GM21619 (cell line): ENCODE data around the gene PSEN2.
"Not testable (repeated sequence)": the region's sequence is repeated elsewhere in the genome, so short reads cannot be mapped to it uniquely, and the experiment has no call there.

Experiments used
- ATAC-seq: cut with Tn5 transposase; IDR thresholded peaks from one replicate; pipeline ENCODE4 v1.9.1; 2021; ENCODE audit not compliant: unreplicated experiment

Gene PSEN2

DNA sequence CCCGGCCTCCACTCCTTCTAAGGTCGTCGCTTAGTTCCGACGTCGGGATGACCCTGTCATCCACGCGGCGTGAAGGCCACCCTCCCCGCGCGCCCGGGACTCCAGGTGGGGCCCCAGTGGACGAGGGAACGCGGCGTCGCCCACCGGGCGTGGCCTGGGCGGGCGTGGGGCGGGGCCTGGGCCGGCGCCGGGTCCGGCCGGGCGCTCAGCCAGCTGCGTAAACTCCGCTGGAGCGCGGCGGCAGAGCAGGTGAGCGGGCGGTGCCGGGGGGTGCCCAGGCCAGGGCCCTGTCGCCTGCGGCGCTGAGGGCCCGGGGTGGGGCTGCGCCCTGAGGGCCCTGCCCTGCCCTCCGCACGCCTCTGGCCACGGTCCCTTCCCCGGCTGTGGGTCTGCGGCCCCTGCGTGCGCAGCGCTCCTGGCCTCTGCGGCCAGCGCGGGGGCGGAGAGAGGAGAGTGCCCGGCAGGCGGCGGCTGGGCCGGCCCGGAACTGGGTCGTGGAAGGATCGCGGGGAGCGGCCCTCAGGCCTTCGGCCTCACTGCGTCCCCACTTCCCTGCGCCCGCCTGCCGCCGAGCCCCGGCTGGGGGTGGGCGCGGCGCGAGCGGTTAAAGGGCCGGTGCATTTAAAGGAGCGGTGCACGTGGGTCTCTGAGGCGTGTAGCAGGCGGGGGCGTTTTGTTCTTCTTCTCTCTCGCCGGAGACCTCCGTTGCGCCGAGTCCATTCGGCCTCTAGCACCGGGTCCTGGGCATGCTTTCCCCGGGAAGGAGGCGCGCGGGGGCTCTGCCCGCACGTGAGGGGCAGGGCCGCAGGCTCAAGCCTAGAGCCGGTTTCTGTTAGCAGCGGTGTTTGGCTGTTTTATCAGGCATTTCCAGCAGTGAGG lies at the start of gene PSEN2:
TSS of gene PSEN2 (plus strand) at position 216 of the 879 bp plus-strand sequence. CDS start 11,292 bp downstream, outside the sequence.
- ATAC-seq: peak; percentile 93

DNA sequence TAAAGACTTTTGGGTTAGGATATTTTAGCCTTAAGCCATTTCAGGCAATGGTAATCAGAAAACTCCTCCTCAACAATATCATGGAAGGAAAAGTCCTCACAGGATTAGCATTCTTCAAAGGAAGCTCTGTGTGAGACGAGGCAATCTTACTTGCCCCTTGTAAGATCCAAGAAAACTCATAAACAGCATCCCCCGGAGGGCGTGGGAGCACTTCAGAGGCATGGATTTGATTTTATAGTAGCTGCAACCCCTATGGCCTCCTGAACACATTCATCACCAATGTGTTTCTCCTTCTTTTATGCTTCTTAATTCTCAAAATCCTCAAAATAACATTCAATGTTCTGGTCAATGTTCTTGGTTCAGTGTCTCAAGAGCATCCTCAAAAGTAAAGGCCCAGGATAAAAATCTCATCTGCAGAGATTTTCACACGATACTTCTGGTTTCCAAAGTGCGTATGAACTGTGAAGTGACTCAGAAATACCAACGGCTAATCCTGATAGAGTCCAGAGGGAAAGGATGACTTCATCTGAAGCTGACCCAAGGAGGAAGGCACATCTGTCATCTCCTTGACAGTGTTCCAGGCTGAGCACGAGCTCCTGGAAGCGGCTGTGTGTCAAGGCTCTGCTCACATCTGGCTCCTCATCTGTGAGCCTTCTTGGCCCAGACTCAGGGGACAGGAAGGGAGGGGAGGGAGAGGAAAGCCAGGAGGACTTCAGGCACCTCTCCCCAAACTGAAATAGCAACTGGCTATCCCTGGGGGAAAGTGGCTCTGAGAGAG lies 49.3 kb upstream of the PSEN2 start:
- ATAC-seq: no peak

DNA sequence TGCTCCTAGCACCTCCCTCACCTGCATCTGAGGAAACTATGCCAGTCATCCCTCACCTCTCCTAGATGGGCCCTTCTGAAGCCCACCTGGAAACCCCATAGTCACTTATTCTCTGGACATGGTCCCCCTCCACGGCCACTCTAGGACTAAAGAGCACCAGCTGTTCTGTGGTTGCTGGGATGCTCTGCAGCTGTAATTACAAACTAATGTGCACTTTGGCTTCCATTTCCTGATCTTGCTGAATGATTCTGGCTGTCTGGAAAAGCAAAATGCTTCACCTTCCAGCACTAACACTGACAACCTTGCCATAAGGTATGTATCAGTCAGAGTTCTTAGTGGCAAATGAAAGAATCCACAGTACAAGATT lies 48.7 kb upstream of the PSEN2 start:
- ATAC-seq: no peak

DNA sequence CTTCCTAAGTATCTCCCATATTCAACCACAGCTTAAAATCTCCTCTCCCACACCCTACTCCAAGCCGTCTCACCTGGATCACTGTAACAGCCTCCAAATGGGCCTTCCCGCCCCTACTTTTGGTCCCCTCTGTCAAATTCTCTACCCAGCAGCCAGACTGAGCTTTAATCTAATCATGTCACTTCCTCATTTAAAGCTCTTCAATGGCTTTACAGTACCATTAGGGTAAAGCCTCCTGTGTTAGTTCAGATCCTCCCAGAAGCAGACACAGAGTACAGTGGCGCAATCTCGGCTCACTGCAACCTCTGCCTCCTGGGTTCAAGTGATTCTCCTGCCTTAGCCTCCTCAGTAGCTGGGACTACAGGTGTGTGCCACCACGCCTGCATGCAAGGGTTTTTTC lies 46.8 kb upstream of the PSEN2 start:
- ATAC-seq: no peak

GRCh38 chr1:226825037-226825745 lies 45.2 kb upstream of the PSEN2 start:
- no peak for ATAC-seq

GRCh38 chr1:226825746-226826100 lies 44.7 kb upstream of the PSEN2 start:
- no peak for ATAC-seq

DNA sequence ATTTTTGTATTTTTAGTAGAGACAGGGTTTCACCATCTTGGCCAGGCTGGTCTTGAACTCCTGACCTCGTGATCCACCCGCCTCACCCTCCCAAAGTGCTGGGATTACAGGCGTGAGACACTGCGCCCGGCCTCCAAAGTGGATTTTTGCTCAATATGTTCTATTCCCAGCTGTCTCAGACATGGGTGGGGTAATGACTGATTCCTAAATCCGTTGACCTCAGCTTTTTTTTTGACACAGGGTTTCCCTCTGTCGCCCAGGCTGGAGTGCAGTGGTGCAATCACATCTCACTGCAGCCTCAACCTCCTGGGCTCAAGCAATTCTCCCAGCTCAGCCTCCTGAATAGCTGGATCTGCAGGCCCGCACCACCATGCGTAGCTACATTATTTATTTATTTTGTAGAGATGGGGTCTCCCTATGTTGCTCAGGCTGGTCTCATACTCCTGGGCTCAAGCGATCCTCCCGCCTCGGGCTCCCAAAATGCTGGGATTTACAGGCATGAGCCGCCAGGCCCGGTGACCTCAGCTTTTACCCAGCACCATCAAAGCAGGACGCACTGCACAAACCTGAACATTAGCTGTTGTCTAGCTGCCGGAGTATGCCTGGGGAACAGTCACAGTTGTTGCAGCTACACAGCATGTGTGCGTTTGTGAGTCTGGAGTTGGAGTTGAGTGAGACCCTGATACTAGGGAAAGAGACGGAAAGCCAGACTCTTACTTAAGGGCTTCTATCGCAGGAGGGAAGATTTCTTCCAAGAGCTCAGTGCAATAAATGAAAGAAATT lies 43.7 kb upstream of the PSEN2 start:
- no peak for ATAC-seq

- no peak for ATAC-seq
Measured at GRCh38 chr1:226827458-226827857, 43.0 kb upstream of the PSEN2 start.

DNA sequence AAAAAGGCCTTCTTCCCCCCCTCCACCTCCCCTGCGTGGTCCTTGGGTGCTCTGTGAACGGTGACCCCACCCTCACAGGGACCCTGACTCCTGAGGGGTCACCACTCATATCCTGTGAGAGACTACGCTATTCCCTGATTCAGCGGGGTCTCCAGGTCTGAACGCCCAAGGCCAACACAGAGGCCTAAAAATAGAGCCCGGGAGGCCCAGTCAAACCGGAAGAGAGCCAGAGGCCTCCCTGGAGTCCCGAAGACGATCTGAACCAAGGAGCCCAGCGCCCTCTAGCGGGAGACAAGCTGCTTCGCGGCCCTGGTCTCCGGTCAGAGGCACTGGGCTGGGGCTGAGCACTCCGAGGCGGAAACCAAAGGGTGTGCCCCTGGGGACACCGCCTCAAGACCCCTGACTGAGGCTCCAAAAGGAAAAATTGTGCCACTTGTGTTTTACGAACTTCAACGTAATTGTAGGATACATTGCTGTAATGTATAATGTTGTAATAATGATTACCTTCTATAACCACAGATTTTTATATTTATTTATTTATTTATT lies 42.4 kb upstream of the PSEN2 start:
- ATAC-seq: peak; percentile 93

GRCh38 chr1:226829105-226829504 lies 41.3 kb upstream of the PSEN2 start:
- no peak for ATAC-seq

DNA sequence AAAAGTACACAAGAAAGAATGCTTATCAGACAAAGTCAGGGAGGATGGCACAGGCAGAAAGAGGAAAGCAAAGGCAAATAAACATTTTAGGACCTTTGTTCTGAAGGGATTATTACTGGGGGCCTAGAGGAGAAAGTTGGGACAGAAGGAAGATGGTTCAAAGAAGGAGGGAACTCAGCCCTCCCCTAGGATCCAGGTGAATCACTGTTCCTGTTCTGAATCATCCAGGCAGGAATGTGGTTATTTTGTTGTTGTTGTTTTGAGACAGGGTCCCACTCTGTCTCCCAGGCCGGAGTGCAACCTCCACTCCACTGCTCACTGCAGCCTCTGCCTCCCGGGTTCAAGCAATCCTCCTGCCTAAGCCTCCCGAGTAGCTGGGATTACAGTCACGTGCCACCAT lies 38.5 kb upstream of the PSEN2 start:
- no peak for ATAC-seq

- no peak for ATAC-seq
Measured at GRCh38 chr1:226832613-226833012, 37.8 kb upstream of the PSEN2 start.

- not testable (repeated sequence) for ATAC-seq
Measured at GRCh38 chr1:226834179-226834578, 36.2 kb upstream of the PSEN2 start.

GRCh38 chr1:226835396-226835795 lies 35.0 kb upstream of the PSEN2 start:
- not testable (repeated sequence) for ATAC-seq

- ATAC-seq: not testable (repeated sequence)
Measured at GRCh38 chr1:226837966-226838365, 32.5 kb upstream of the PSEN2 start.

GRCh38 chr1:226838456-226838855 lies 32.0 kb upstream of the PSEN2 start:
- no peak for ATAC-seq

GRCh38 chr1:226845624-226846023 lies 24.8 kb upstream of the PSEN2 start:
- no peak for ATAC-seq

DNA sequence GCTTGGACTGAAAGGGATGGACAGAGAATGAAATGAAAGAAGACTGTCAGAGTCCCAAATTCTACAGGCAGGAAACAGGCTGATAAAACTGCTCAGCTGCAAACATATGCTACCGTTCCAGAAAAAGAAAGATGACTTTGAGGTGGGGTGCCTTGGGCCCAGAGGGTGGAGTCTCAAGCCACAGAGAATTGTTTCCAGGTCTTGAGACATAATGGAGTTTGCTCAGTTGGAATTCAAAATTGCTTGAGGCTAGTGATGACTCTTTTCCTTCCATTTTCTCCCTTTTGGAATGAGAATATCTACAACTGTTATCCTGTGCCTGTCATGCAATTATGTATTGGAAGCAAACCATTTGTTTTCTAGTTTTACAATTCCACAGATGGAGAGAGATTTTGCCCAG lies 23.6 kb upstream of the PSEN2 start:
- no peak for ATAC-seq

GRCh38 chr1:226854548-226854947 lies 15.9 kb upstream of the PSEN2 start:
- ATAC-seq: not testable (repeated sequence)

DNA sequence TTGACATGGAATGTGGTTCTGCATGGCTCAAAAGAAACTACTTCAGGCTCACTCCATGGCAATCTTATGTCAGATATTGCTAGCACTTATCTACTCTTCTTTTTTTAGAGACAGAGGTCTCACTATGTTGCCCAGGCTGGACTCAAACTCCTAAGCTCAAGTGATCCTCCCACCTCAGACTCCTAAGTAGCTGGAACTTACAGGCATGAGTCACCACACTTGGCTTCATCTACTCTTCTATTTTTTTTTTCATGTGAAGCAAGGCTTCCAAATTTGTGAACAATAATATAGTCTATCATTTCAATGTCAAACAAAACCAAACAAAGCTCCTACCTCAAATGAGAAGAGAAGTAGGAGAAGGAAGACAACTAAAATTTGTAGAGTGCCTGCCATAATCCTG lies 7.5 kb upstream of the PSEN2 start:
- ATAC-seq: no peak

DNA sequence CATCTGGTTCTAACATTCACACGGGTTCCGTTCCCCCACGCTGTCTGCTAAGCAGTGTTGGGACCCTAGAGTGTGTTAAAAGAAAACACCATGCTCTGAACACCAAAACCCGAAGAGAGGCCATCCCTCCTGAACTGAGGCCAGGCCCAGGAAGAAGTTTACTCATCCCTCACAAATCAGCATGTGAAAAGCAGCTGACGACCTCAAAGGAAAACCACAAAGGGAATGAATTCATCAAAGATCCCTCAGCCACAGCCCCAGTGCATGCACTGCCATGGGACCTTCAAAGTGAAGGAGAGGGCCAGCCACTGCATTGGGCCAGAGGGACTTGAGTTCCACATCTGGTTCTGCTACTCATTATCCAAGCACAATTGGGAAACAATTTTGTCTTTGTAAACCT lies 7.0 kb upstream of the PSEN2 start:
- no peak for ATAC-seq
